ENCODE measurements around the gene TBL1X. TPM values are rescaled to one million over a fixed set of nuclear protein-coding genes. Genes with fewer than 3 reads are reported as not detected.

Gene TBL1X
- total RNA-seq, 3 donors from 2014 or later = 18.6 to 24.6 (median 20.0) TPM

DNA sequence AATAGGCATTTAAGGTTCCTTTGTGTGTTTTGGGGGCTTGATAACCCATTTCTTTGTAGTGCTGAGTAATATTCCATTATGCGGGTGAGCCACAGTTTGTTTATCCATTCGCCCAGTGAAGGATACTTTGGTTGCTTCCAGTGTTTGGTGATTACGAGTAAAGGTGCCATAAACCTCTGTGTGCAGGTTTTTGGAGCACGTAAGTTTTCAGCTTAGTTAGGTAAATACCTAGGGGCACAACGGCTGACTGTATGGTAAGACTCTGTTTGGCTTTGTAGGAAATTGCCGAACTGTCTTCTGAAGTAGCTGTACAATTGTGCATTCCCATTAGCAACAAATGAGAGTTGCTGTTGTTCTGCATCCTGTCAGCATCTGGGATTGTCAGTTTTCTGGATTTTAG lies 3.8 kb upstream of the TBL1X start:
- peaks cover 0 to 23% of the 10 kb centered on the region in 2 donors for H3K27me3 ChIP-seq
- TF ChIP-seq, protein P1, sequence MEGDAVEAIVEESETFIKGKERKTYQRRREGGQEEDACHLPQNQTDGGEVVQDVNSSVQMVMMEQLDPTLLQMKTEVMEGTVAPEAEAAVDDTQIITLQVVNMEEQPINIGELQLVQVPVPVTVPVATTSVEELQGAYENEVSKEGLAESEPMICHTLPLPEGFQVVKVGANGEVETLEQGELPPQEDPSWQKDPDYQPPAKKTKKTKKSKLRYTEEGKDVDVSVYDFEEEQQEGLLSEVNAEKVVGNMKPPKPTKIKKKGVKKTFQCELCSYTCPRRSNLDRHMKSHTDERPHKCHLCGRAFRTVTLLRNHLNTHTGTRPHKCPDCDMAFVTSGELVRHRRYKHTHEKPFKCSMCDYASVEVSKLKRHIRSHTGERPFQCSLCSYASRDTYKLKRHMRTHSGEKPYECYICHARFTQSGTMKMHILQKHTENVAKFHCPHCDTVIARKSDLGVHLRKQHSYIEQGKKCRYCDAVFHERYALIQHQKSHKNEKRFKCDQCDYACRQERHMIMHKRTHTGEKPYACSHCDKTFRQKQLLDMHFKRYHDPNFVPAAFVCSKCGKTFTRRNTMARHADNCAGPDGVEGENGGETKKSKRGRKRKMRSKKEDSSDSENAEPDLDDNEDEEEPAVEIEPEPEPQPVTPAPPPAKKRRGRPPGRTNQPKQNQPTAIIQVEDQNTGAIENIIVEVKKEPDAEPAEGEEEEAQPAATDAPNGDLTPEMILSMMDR (IDR thresholded peaks at IDR 0.05) = no peak
- TF ChIP-seq POLR2A (IDR thresholded peaks at IDR 0.05) (no peak), POLR2AphosphoS5 (IDR thresholded peaks at IDR 0.05) (no peak)
- no peak overlapping the region for H3K4me3 ChIP-seq
- no peak overlapping the region for H3K27ac ChIP-seq
- intact Hi-C loops (cut with DNase I; ENCODE audit: low total_unique reads) = no loop called here
- H3K36me3 ChIP-seq = no peaks in the 10 kb centered on the region
- DNase-seq (ENCODE audit: low spot score in 2 of 2) = no peak
- H3K9me3 ChIP-seq = no peaks in the 10 kb centered on the region
- no peaks in the 10 kb centered on the region for H3K4me1 ChIP-seq

DNA sequence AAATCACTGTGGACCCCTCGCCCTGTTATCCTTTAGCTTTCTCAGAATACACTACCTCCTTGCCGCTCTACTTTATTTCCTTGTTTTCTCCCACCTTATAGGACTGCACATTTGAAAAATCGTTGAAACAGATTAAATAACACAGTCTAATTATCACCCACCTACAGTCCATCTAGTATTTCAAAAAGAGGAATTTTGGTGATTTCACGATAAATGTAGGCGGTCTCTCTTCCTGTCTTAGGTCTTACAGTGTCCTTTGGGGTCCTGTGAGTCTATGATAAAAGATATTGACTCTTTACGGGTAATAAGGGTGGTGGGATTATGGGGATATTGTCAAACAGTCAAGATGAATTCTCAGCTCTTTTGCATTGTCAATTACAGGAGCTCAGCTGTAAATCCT lies 2.4 kb upstream of the TBL1X start:
- Histone ChIP-seq H3K27ac (peak overlapping the region; percentile 88 to 90), H3K4me1 (peaks cover 0 to 3% of the 10 kb centered on the region in 2 donors), H3K4me3 (no peak overlapping the region), H3K27me3 (peaks cover 0 to 29% of the 10 kb centered on the region in 2 donors), H3K36me3 (no peaks in the 10 kb centered on the region), H3K9me3 (no peaks in the 10 kb centered on the region)
- intact Hi-C loops (cut with DNase I; ENCODE audit: low total_unique reads) = no loop called here
- no peak for DNase-seq (ENCODE audit: low spot score in 2 of 2)
- TF ChIP-seq POLR2A (IDR thresholded peaks at IDR 0.05) (no peak), POLR2AphosphoS5 (IDR thresholded peaks at IDR 0.05) (no peak)
- TF ChIP-seq, protein P1 (IDR thresholded peaks at IDR 0.05) = no peak

DNA sequence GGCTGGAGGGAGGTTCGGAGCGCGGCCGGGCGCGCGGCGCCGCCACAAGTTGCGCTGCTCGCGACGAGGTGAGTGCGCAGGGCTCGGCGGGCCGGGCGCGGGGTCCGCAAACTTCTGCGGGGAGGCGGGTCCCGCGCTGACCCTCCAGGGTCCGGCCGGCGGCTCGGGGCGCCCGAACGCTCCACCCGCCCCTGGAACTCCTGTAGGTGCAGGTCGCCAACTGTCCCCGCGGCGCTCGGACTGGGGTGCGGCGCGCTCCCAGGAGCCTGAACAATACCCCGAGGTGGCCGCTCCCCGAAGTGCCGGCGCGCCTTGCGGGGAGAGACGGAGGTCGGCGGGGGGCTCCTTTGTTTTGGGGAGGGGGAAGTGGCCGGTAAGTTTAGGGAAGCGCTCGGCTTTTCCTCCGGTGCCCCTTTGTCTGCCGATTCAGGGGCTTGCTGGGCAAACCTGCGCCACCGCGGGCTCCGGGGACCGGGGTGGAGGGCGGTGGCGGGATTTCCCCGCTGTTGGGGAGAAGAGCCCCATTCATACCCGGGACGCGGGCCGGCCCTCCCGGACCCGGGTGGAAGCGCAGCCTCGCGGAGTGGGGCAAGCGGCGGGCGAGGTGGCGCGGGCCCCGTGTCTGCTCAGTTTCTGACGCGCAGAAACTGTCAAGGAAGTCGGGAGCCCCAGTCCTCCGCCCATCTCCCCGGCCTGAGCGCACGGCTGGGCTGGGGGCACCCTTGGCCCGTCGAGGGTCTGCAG lies 694 bp downstream of the TBL1X start:
- Histone ChIP-seq H3K27me3 (peaks cover 0 to 30% of the 10 kb centered on the region in 2 donors), H3K4me3 (peak overlapping the region; percentile 64 to 82 (median 67)), H3K9me3 (no peaks in the 10 kb centered on the region), H3K27ac (peak overlapping the region; percentile 66 to 90), H3K4me1 (peaks cover 0 to 3% of the 10 kb centered on the region in 2 donors), H3K36me3 (no peaks in the 10 kb centered on the region)
- DNase-seq (ENCODE audit: low spot score in 2 of 2) = no peak
- intact Hi-C loops (cut with DNase I; ENCODE audit: low total_unique reads) = no loop called here
- TF ChIP-seq, protein P1 (IDR thresholded peaks at IDR 0.05) = no peak
- TF ChIP-seq POLR2A (IDR thresholded peaks at IDR 0.05) (no peak), POLR2AphosphoS5 (IDR thresholded peaks at IDR 0.05) (no peak)

DNA sequence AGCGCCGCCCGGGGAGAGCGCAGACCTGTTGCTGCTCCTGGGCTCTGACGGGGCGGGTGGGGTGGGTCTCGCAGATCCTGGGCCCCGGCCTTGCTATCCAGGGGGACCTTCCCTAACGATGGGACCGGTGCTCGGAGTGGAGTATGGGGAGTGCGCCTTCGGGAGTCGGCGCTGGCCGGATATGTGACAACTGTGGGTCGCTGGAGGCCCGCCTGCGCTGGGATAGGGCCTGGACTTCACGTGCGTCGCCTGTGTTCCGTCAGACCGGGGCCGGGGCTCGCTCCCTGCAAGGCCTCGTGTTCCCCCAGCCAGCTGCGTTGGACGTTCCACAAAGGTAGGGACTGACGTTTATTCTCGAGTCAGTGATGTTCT lies 1.3 kb downstream of the TBL1X start:
- Histone ChIP-seq H3K4me1 (peaks cover 0 to 3% of the 10 kb centered on the region in 2 donors), H3K36me3 (no peaks in the 10 kb centered on the region), H3K27ac (peak overlapping the region; percentile 66 to 90), H3K27me3 (peaks cover 0 to 30% of the 10 kb centered on the region in 2 donors), H3K9me3 (no peaks in the 10 kb centered on the region), H3K4me3 (peak overlapping the region; percentile 64 to 82 (median 67))
- DNase-seq (ENCODE audit: low spot score in 2 of 2) = peak in 1 of 2 donors; percentile 27
- TF ChIP-seq, protein P1 (IDR thresholded peaks at IDR 0.05) = no peak
- TF ChIP-seq POLR2AphosphoS5 (IDR thresholded peaks at IDR 0.05) = no peak
- intact Hi-C loops (cut with DNase I; ENCODE audit: low total_unique reads) = no loop called here

DNA sequence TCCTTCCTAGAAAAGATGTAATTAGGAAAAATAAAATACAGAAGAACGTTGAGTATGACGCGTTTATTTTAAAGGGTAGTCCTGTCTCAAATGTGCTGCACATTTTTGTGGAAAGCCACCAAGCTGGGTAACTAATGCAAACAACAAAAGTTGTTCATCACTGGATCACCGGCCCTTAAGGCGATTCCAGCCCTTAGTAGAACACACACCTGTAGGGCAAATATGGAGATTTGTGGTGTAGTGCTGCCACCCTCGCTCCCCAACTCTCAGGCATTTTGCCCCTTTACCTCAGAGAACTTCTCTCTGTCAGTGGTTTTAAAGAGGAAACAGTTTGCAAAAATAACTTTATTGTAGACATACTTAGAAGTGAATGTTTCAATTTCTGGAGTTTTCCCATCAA lies 1.9 kb downstream of the TBL1X start:
- H3K27ac ChIP-seq = no peak overlapping the region
- no peaks in the 10 kb centered on the region for H3K9me3 ChIP-seq
- peaks cover 0 to 30% of the 10 kb centered on the region in 2 donors for H3K27me3 ChIP-seq
- DNase-seq (ENCODE audit: low spot score in 2 of 2) = no peak
- intact Hi-C loops (cut with DNase I; ENCODE audit: low total_unique reads) = no loop called here
- H3K36me3 ChIP-seq = no peaks in the 10 kb centered on the region
- peaks cover 0 to 3% of the 10 kb centered on the region in 2 donors for H3K4me1 ChIP-seq
- TF ChIP-seq, protein P1 (IDR thresholded peaks at IDR 0.05) = no peak
- TF ChIP-seq POLR2A (IDR thresholded peaks at IDR 0.05) = no peak
- no peak for TF ChIP-seq POLR2AphosphoS5 (IDR thresholded peaks at IDR 0.05)
- H3K4me3 ChIP-seq = peak overlapping the region in 2 of 3 donors; percentile 64 to 82

All from breast epithelium (tissue), 4 donors.